ENCODE measurements around the gene GRP. TPM values are rescaled to one million over a fixed set of nuclear protein-coding genes. Genes with fewer than 3 reads are reported as not detected.
A peak's percentile ranks its signal among the peaks of the same experiment; 100 is the strongest.

The GRP gene
- polyA plus RNA-seq, 3 donors, result not detected

DNA sequence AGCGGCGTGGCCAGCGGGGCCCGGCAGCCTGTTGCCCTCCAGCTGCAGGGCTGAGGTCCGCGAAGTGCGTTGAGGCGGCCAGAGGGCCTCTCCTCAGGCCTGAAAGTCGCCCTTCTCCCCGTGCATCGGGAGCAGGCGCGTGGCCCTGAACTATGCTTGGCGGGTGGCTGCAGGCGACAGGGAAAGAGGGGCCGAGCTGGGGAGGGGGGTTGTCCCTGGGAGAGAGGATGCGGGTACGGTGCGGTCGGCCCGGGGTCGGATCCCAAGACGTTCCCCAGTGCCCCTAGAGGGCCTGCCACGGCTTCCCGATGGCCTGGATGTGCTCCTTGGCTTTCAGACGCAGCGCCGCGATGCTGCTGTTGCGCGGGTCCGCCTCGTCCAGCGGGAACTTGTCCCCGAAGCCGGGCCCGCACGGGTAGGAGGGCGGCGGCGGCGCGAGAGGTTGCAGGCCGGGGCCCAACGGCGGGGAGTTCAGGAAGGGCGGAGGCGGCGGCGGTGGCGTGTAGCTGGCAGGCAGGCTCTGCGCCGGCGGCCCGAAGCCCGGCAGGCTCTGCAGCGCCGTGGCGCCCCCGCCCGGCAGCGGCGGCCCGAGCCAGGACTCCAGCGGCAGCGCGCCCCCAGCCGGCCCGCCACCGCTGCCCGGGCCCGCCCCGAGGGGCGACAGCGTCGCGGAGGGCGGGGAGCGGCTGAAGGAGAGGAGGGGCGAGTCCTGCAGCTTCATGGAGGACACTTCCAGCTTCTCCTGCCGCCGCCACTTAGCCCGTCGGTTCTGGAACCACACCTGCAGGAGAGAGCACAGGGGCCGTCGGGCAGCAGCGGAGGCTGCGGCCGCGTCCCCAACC, 49.0 kb downstream of the GRP start:
- H3K27ac ChIP-seq (ENCODE audit: low read depth in 1 of 2, low read length in 2 of 2), result no peak overlapping the region
- no peak for DNase-seq
- H3K27me3 ChIP-seq (ENCODE audit: control insufficient read depth in 2 of 2, insufficient read depth in 2 of 2, low read length in 2 of 2), result peaks cover 90 to 97% of the 10 kb centered on the region in 2 donors
- H3K79me2 ChIP-seq (ENCODE audit: insufficient read depth, low read length), result no peaks in the 10 kb centered on the region
- H2AFZ ChIP-seq (ENCODE audit: insufficient read depth, low read depth, low read length, poor library complexity, severe bottlenecking), result no peak overlapping the region
- H3K9me3 ChIP-seq (replicated peaks in 1 of 2; ENCODE audit: control insufficient read depth in 1 of 2, insufficient read depth in 1 of 2, low read length in 2 of 2), result peaks cover 3 to 63% of the 10 kb centered on the region in 2 donors
- Mint-ChIP-seq H3K4me1 (peaks cover 35% of the 10 kb centered on the region), H3K27me3 (ENCODE audit: low read depth in 3 of 3) (peaks cover 88 to 96% (median 92%) of the 10 kb centered on the region in 3 donors), H3K27ac (no peak overlapping the region), H3K4me3 (peak overlapping the region; percentile 41 to 87), H3K36me3 (peaks cover 4 to 8% of the 10 kb centered on the region in 2 donors), H3K9me3 (peaks cover 2 to 45% (median 31%) of the 10 kb centered on the region in 7 donors)
- H4K20me1 ChIP-seq (ENCODE audit: insufficient read depth, low read length), result no peaks in the 10 kb centered on the region
- no peak for TF ChIP-seq CTCF (IDR thresholded peaks at IDR 0.05)
- no peak overlapping the region for H3K9ac ChIP-seq (ENCODE audit: insufficient read depth, low read length, poor library complexity, severe bottlenecking)
- H3K4me2 ChIP-seq (replicated peaks; ENCODE audit: extremely low read depth, low read length, poor library complexity, severe bottlenecking), result no peak overlapping the region
- under 1% methylated on average over 90 of the region's 90 CpGs for WGBS (ENCODE audit: insufficient coverage)
- no peak overlapping the region for H3K4me3 ChIP-seq (replicated peaks in 1 of 3; ENCODE audit: low read depth in 2 of 3, low read length in 3 of 3)
- intact Hi-C loops (cut with micrococcal nuclease), result no loop called here
- no peaks in the 10 kb centered on the region for H3K36me3 ChIP-seq (replicated peaks in 1 of 2; ENCODE audit: control insufficient read depth in 1 of 2, insufficient read depth in 2 of 2, low read length in 2 of 2)
- H3K4me1 ChIP-seq (ENCODE audit: control insufficient read depth in 1 of 2, insufficient read depth in 2 of 2, low read length in 2 of 2), result peaks cover 0 to 19% of the 10 kb centered on the region in 2 donors

DNA sequence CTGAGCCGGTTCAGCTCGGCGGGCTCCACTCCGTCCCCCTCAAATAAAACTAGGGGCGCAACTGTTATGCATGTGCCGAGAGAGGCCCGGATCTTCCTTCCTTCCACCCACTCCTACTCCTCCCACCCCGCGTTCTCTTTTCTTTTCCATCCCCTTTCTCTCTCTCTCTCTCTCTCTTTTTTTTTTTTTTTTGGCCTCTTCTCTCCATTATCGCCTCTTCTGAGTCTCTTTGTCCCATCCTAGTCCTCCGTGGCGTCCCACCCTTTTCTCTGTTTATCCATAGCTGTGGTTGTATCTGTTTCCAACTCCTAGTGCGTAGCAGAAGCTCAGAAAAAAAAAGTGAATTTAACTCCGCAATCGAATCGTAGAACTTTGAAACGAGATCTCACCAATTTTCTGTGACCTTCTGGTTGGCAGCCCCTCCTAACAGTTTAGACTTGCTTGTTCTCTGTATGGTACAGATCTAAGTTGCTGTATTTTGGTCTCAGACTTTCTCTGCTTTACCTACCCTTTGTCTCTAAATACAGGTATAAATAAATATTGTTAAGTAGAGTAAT, 49.7 kb downstream of the GRP start:
- no peak for DNase-seq
- intact Hi-C loops (cut with micrococcal nuclease), result no loop called here
- Mint-ChIP-seq H3K4me3 (peak overlapping the region in 1 of 2 donors; percentile 79), H3K27ac (no peak overlapping the region), H3K36me3 (peaks cover 8% of the 10 kb centered on the region in 2 donors), H3K9me3 (peaks cover 2 to 46% (median 36%) of the 10 kb centered on the region in 7 donors), H3K4me1 (peaks cover 35% of the 10 kb centered on the region), H3K27me3 (ENCODE audit: low read depth in 3 of 3) (peaks cover 88 to 96% (median 92%) of the 10 kb centered on the region in 3 donors)
- no peaks in the 10 kb centered on the region for H3K36me3 ChIP-seq (replicated peaks in 1 of 2; ENCODE audit: control insufficient read depth in 1 of 2, insufficient read depth in 2 of 2, low read length in 2 of 2)
- no peak overlapping the region for H3K4me3 ChIP-seq (replicated peaks in 1 of 3; ENCODE audit: low read depth in 2 of 3, low read length in 3 of 3)
- H3K4me2 ChIP-seq (replicated peaks; ENCODE audit: extremely low read depth, low read length, poor library complexity, severe bottlenecking), result no peak overlapping the region
- peaks cover 92 to 97% of the 10 kb centered on the region in 2 donors for H3K27me3 ChIP-seq (ENCODE audit: control insufficient read depth in 2 of 2, insufficient read depth in 2 of 2, low read length in 2 of 2)
- no peaks in the 10 kb centered on the region for H4K20me1 ChIP-seq (ENCODE audit: insufficient read depth, low read length)
- 4% methylated on average over 11 of the region's 17 CpGs for WGBS (ENCODE audit: insufficient coverage)
- H3K27ac ChIP-seq (ENCODE audit: low read depth in 1 of 2, low read length in 2 of 2), result no peak overlapping the region
- no peak overlapping the region for H2AFZ ChIP-seq (ENCODE audit: insufficient read depth, low read depth, low read length, poor library complexity, severe bottlenecking)
- no peak for TF ChIP-seq CTCF (IDR thresholded peaks at IDR 0.05)
- H3K9me3 ChIP-seq (replicated peaks in 1 of 2; ENCODE audit: control insufficient read depth in 1 of 2, insufficient read depth in 1 of 2, low read length in 2 of 2), result peaks cover 3 to 64% of the 10 kb centered on the region in 2 donors
- peaks cover 0 to 19% of the 10 kb centered on the region in 2 donors for H3K4me1 ChIP-seq (ENCODE audit: control insufficient read depth in 1 of 2, insufficient read depth in 2 of 2, low read length in 2 of 2)
- no peak overlapping the region for H3K9ac ChIP-seq (ENCODE audit: insufficient read depth, low read length, poor library complexity, severe bottlenecking)
- H3K79me2 ChIP-seq (ENCODE audit: insufficient read depth, low read length), result no peaks in the 10 kb centered on the region

Measured in CD14-positive monocyte (primary cell).